ENCODE results near the gene MPG.

DNA sequence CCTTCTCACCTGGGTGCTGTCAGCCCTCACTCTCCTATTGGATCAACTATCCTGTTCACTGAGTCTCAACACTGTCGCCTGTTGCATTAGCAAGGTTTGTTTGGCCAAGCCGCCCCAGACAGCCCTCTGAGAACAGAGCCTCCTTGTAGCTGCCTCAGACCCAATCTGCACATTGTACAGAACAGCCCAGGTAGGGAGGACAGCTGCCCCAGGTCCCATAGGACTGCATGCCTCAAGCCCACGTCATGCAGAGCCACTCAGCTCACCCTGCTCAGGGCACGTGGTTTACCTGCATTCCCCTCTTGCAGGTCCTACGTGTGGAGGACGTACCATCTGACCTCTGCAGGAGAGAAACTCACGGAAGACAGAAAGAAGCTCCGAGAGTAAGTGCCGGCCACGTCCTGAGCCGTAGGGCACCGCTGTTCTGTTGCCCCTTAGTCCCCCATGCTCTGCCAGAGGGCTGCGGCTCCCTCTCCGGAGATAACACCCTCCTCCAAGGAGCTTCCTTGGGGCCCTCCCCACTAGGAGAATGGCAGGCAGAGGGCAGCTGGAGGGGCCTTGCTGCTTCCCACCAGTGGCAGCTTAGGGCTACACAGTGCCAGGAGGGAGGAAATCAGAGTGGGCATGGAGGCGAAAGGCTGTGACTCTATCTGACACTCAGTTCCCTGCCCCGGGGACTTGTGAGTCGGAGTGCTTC, 21.6 kb upstream of the MPG start:
- no peak for TF ChIP-seq FOXM1 (IDR thresholded peaks at IDR 0.05; ENCODE audit: low read depth, low read length)
- TF ChIP-seq, protein P1, sequence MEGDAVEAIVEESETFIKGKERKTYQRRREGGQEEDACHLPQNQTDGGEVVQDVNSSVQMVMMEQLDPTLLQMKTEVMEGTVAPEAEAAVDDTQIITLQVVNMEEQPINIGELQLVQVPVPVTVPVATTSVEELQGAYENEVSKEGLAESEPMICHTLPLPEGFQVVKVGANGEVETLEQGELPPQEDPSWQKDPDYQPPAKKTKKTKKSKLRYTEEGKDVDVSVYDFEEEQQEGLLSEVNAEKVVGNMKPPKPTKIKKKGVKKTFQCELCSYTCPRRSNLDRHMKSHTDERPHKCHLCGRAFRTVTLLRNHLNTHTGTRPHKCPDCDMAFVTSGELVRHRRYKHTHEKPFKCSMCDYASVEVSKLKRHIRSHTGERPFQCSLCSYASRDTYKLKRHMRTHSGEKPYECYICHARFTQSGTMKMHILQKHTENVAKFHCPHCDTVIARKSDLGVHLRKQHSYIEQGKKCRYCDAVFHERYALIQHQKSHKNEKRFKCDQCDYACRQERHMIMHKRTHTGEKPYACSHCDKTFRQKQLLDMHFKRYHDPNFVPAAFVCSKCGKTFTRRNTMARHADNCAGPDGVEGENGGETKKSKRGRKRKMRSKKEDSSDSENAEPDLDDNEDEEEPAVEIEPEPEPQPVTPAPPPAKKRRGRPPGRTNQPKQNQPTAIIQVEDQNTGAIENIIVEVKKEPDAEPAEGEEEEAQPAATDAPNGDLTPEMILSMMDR (IDR thresholded peaks at IDR 0.05 in 2 of 3, conservative IDR thresholded peaks at IDR 0.05 in 1 of 3; ENCODE audit: control insufficient read depth in 2 of 3, extremely low read depth in 1 of 3, insufficient read depth in 1 of 3, low read depth in 3 of 3, low read length in 3 of 3), result no peak

Data from GM12878 (cell line).